Hypothalamus (tissue), 51 donors: ENCODE data around the gene TIAM1.
A peak's percentile ranks its signal among the peaks of the same experiment; 100 is the strongest.

ENCODE experiments used
- DNase-seq, 51 donors: peaks; one replicate each; lab custom pipeline; 2025; lab: John Stamatoyannopoulos, UW

Gene TIAM1

GRCh38 chr21:31356440-31356839 lies 12.4 kb upstream of the TIAM1 start:
- DNase-seq = no peak

GRCh38 chr21:31354604-31355443 lies 10.8 kb upstream of the TIAM1 start:
- DNase-seq = peak in 1 of 51 donors; percentile 28

- DNase-seq = no peak
Observed at GRCh38 chr21:31354122-31354521, 10.1 kb upstream of the TIAM1 start.

- no peak for DNase-seq
Observed at GRCh38 chr21:31352836-31353235, 8.8 kb upstream of the TIAM1 start.

GRCh38 chr21:31351960-31352359 lies 7.9 kb upstream of the TIAM1 start:
- no peak for DNase-seq

GRCh38 chr21:31351438-31351837 lies 7.4 kb upstream of the TIAM1 start:
- no peak for DNase-seq

- DNase-seq = no peak
Observed at GRCh38 chr21:31349208-31349607, 5.1 kb upstream of the TIAM1 start.

GRCh38 chr21:31348188-31348587 lies 4.1 kb upstream of the TIAM1 start:
- no peak for DNase-seq

GRCh38 chr21:31347435-31348032 lies 3.5 kb upstream of the TIAM1 start:
- peak in 6 of 51 donors; percentile 6 to 69 (median 18) for DNase-seq

- peak in 1 of 51 donors; percentile 39 for DNase-seq
Observed at GRCh38 chr21:31346256-31346821, 2.3 kb upstream of the TIAM1 start.

- no peak for DNase-seq
Observed at GRCh38 chr21:31345136-31345535, 1.1 kb upstream of the TIAM1 start.

- no peak for DNase-seq
Observed at GRCh38 chr21:31343030-31343510, 991 bp downstream of the TIAM1 start.

GRCh38 chr21:31342348-31342747 lies 1.7 kb downstream of the TIAM1 start:
- no peak for DNase-seq

- no peak for DNase-seq
Observed at GRCh38 chr21:31340942-31341487, 3.0 kb downstream of the TIAM1 start.

GRCh38 chr21:31340514-31340913 lies 3.5 kb downstream of the TIAM1 start:
- no peak for DNase-seq

- peak in 1 of 51 donors; percentile 20 for DNase-seq
Observed at GRCh38 chr21:31339721-31340120, 4.3 kb downstream of the TIAM1 start.

GRCh38 chr21:31338908-31339368 lies 5.1 kb downstream of the TIAM1 start:
- DNase-seq = peak in 1 of 51 donors; percentile 37

GRCh38 chr21:31337996-31338907 lies 5.8 kb downstream of the TIAM1 start:
- DNase-seq = peak in 1 of 51 donors; percentile 32

- DNase-seq = no peak
Observed at GRCh38 chr21:31337086-31337485, 7.0 kb downstream of the TIAM1 start.

- no peak for DNase-seq
Observed at GRCh38 chr21:31336739-31337040, 7.4 kb downstream of the TIAM1 start.
